ENCODE results near the gene OAS3. TPM values are rescaled to one million over a fixed set of nuclear protein-coding genes. Genes with fewer than 3 reads are reported as not detected.
A peak's percentile ranks its signal among the peaks of the same experiment; 100 is the strongest.

The OAS3 gene
- polyA plus RNA-seq, 3 donors, result 22.0 to 54.3 (median 41.9) TPM

GRCh38 chr12:112979041-112979680 is 40.9 kb downstream of the OAS3 start:
- Histone ChIP-seq H3K79me2 (ENCODE audit: insufficient read depth, low read length) (peaks cover 57% of the 10 kb centered on the region), H3K27me3 (ENCODE audit: control insufficient read depth in 2 of 2, insufficient read depth in 2 of 2, low read length in 2 of 2) (no peaks in the 10 kb centered on the region), H2AFZ (ENCODE audit: insufficient read depth, low read depth, low read length, poor library complexity, severe bottlenecking) (peak overlapping the region; percentile 84), H3K9ac (ENCODE audit: insufficient read depth, low read length, poor library complexity, severe bottlenecking) (peak overlapping the region; percentile 82), H3K4me1 (ENCODE audit: control insufficient read depth in 1 of 2, insufficient read depth in 2 of 2, low read length in 2 of 2) (peaks cover 27 to 45% of the 10 kb centered on the region in 2 donors), H4K20me1 (ENCODE audit: insufficient read depth, low read length) (peaks cover 7% of the 10 kb centered on the region), H3K36me3 (replicated peaks in 1 of 2; ENCODE audit: control insufficient read depth in 1 of 2, insufficient read depth in 2 of 2, low read length in 2 of 2) (peaks cover 0 to 8% of the 10 kb centered on the region in 2 donors), H3K27ac (ENCODE audit: low read depth in 1 of 2, low read length in 2 of 2) (peak overlapping the region; percentile 92 to 95), H3K9me3 (replicated peaks in 1 of 2; ENCODE audit: control insufficient read depth in 1 of 2, insufficient read depth in 1 of 2, low read length in 2 of 2) (no peaks in the 10 kb centered on the region), H3K4me2 (replicated peaks; ENCODE audit: extremely low read depth, low read length, poor library complexity, severe bottlenecking) (peak overlapping the region; percentile 76), H3K4me3 (replicated peaks in 1 of 3; ENCODE audit: low read depth in 2 of 3, low read length in 3 of 3) (peak overlapping the region; percentile 76 to 87 (median 85))
- TF ChIP-seq, protein P1, sequence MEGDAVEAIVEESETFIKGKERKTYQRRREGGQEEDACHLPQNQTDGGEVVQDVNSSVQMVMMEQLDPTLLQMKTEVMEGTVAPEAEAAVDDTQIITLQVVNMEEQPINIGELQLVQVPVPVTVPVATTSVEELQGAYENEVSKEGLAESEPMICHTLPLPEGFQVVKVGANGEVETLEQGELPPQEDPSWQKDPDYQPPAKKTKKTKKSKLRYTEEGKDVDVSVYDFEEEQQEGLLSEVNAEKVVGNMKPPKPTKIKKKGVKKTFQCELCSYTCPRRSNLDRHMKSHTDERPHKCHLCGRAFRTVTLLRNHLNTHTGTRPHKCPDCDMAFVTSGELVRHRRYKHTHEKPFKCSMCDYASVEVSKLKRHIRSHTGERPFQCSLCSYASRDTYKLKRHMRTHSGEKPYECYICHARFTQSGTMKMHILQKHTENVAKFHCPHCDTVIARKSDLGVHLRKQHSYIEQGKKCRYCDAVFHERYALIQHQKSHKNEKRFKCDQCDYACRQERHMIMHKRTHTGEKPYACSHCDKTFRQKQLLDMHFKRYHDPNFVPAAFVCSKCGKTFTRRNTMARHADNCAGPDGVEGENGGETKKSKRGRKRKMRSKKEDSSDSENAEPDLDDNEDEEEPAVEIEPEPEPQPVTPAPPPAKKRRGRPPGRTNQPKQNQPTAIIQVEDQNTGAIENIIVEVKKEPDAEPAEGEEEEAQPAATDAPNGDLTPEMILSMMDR (IDR thresholded peaks at IDR 0.05), result no peak
- Mint-ChIP-seq H3K4me1 (peaks cover 42% of the 10 kb centered on the region), H3K36me3 (peaks cover 16 to 18% of the 10 kb centered on the region in 2 donors), H3K27ac (peak overlapping the region; percentile 98 to 99 (median 99)), H3K4me3 (peak overlapping the region; percentile 96 to 98), H3K9me3 (peaks cover 0 to 8% (median 5%) of the 10 kb centered on the region in 7 donors), H3K27me3 (ENCODE audit: low read depth in 3 of 3) (no peaks in the 10 kb centered on the region)
- 0% methylated on average over 1 of the region's 6 CpGs for WGBS (ENCODE audit: insufficient coverage)
- intact Hi-C loops (cut with micrococcal nuclease), result loop anchor here in 1 of 2 donors (5.0 kb wide), 1 partner anchor 72 kb away; the partner anchor contains the start of gene OAS1
- DNase-seq, result no peak

GRCh38 chr12:112980491-112981158 is 42.4 kb downstream of the OAS3 start:
- Histone ChIP-seq H3K4me3 (replicated peaks in 1 of 3; ENCODE audit: low read depth in 2 of 3, low read length in 3 of 3) (peak overlapping the region in 2 of 3 experiments; percentile 11 to 87), H4K20me1 (ENCODE audit: insufficient read depth, low read length) (peaks cover 20% of the 10 kb centered on the region), H3K79me2 (ENCODE audit: insufficient read depth, low read length) (peaks cover 72% of the 10 kb centered on the region), H3K9ac (ENCODE audit: insufficient read depth, low read length, poor library complexity, severe bottlenecking) (no peak overlapping the region), H3K4me2 (replicated peaks; ENCODE audit: extremely low read depth, low read length, poor library complexity, severe bottlenecking) (peak overlapping the region; percentile 76), H3K4me1 (ENCODE audit: control insufficient read depth in 1 of 2, insufficient read depth in 2 of 2, low read length in 2 of 2) (peaks cover 27 to 44% of the 10 kb centered on the region in 2 donors), H2AFZ (ENCODE audit: insufficient read depth, low read depth, low read length, poor library complexity, severe bottlenecking) (no peak overlapping the region), H3K27ac (ENCODE audit: low read depth in 1 of 2, low read length in 2 of 2) (no peak overlapping the region), H3K27me3 (ENCODE audit: control insufficient read depth in 2 of 2, insufficient read depth in 2 of 2, low read length in 2 of 2) (no peaks in the 10 kb centered on the region), H3K9me3 (replicated peaks in 1 of 2; ENCODE audit: control insufficient read depth in 1 of 2, insufficient read depth in 1 of 2, low read length in 2 of 2) (peaks cover 0 to 6% of the 10 kb centered on the region in 2 donors), H3K36me3 (replicated peaks in 1 of 2; ENCODE audit: control insufficient read depth in 1 of 2, insufficient read depth in 2 of 2, low read length in 2 of 2) (peaks cover 2 to 17% of the 10 kb centered on the region in 2 donors)
- WGBS (ENCODE audit: insufficient coverage), result 80% methylated on average over 1 of the region's 4 CpGs
- H3K27me3 Mint-ChIP-seq (ENCODE audit: low read depth in 3 of 3), result no peaks in the 10 kb centered on the region
- peaks cover 6 to 18% (median 11%) of the 10 kb centered on the region in 7 donors for H3K9me3 Mint-ChIP-seq
- TF ChIP-seq, protein P1 (IDR thresholded peaks at IDR 0.05), result no peak
- peaks cover 42% of the 10 kb centered on the region for H3K4me1 Mint-ChIP-seq
- H3K4me3 Mint-ChIP-seq, result peak overlapping the region in 1 of 2 donors; percentile 98
- intact Hi-C loops (cut with micrococcal nuclease), result no loop called here
- peak overlapping the region in 3 of 7 donors; percentile 42 to 98 (median 43) for H3K27ac Mint-ChIP-seq
- H3K36me3 Mint-ChIP-seq, result peaks cover 27 to 29% of the 10 kb centered on the region in 2 donors
- peak in 1 of 3 donors; percentile 15 for DNase-seq
